ENCODE results near the gene APH1B. TPM values are rescaled to one million over a fixed set of nuclear protein-coding genes. Genes with fewer than 3 reads are reported as not detected.
A peak's percentile ranks its signal among the peaks of the same experiment; 100 is the strongest.

The APH1B gene
- total and polyA plus RNA-seq, 8 donors = 24.0 to 32.2 (median 29.4) TPM

GRCh38 chr15:63292241-63292640 is 14.8 kb downstream of the APH1B start:
- H3K4me3 ChIP-seq = no peak overlapping the region
- ATAC-seq = no peak
- intact Hi-C loops (cut with DNase I) = loop anchor here in 1 of 2 donors (5.0 kb wide), 1 partner anchor 110 kb away; no protein-coding TSS in a partner anchor
- no peaks in the 10 kb centered on the region for H3K9me3 ChIP-seq
- TF ChIP-seq CTCF (IDR thresholded peaks at IDR 0.05) = no peak
- H3K36me3 ChIP-seq = peaks cover 0 to 6% of the 10 kb centered on the region in 2 donors
- no peaks in the 10 kb centered on the region for H3K27me3 ChIP-seq
- peak overlapping the region in 1 of 2 donors; percentile 64 for H3K27ac ChIP-seq
- peaks cover 0 to 78% of the 10 kb centered on the region in 2 donors for H3K4me1 ChIP-seq
- no peak for DNase-seq

GRCh38 chr15:63292771-63293170 is 15.4 kb downstream of the APH1B start:
- peaks cover 0 to 8% of the 10 kb centered on the region in 2 donors for H3K36me3 ChIP-seq
- ATAC-seq = peak; percentile 43
- H3K9me3 ChIP-seq = no peaks in the 10 kb centered on the region
- TF ChIP-seq CTCF (IDR thresholded peaks at IDR 0.05) = no peak
- H3K27ac ChIP-seq = peak overlapping the region in 1 of 2 donors; percentile 64
- no peak overlapping the region for H3K4me3 ChIP-seq
- H3K27me3 ChIP-seq = no peaks in the 10 kb centered on the region
- no peak for DNase-seq
- intact Hi-C loops (cut with DNase I) = loop anchor here in 1 of 2 donors (5.0 kb wide), 1 partner anchor 110 kb away; no protein-coding TSS in a partner anchor
- peaks cover 0 to 73% of the 10 kb centered on the region in 2 donors for H3K4me1 ChIP-seq

- ATAC-seq = peak; percentile 40
- peak overlapping the region in 1 of 2 donors; percentile 69 for H3K27ac ChIP-seq
- H3K4me3 ChIP-seq = no peak overlapping the region
- intact Hi-C loops (cut with DNase I) = loop anchor here in 1 of 2 donors (5.0 kb wide), 1 partner anchor 108 kb away; no protein-coding TSS in a partner anchor
- no peaks in the 10 kb centered on the region for H3K9me3 ChIP-seq
- DNase-seq = peak in 1 of 4 donors; percentile 41
- H3K4me1 ChIP-seq = peaks cover 0 to 62% of the 10 kb centered on the region in 2 donors
- H3K27me3 ChIP-seq = no peaks in the 10 kb centered on the region
- peaks cover 0 to 14% of the 10 kb centered on the region in 2 donors for H3K36me3 ChIP-seq
- TF ChIP-seq CTCF (IDR thresholded peaks at IDR 0.05) = no peak
Measured at GRCh38 chr15:63294359-63294758, 17.0 kb downstream of the APH1B start.

- Histone ChIP-seq H3K36me3 (peaks cover 0 to 20% of the 10 kb centered on the region in 2 donors), H3K27ac (peak overlapping the region in 1 of 2 donors; percentile 69), H3K27me3 (no peaks in the 10 kb centered on the region), H3K9me3 (no peaks in the 10 kb centered on the region), H3K4me1 (peaks cover 0 to 62% of the 10 kb centered on the region in 2 donors), H3K4me3 (no peak overlapping the region)
- intact Hi-C loops (cut with DNase I) = no loop called here
- DNase-seq (no peak), ATAC-seq (no peak)
- TF ChIP-seq CTCF (IDR thresholded peaks at IDR 0.05) = no peak
Measured at GRCh38 chr15:63295341-63295740, 17.9 kb downstream of the APH1B start.

GRCh38 chr15:63296195-63296594 is 18.8 kb downstream of the APH1B start:
- no peak for TF ChIP-seq CTCF (IDR thresholded peaks at IDR 0.05)
- Histone ChIP-seq H3K27ac (no peak overlapping the region), H3K4me3 (no peak overlapping the region), H3K36me3 (peaks cover 0 to 20% of the 10 kb centered on the region in 2 donors), H3K27me3 (no peaks in the 10 kb centered on the region), H3K4me1 (peaks cover 0 to 53% of the 10 kb centered on the region in 2 donors), H3K9me3 (no peaks in the 10 kb centered on the region)
- intact Hi-C loops (cut with DNase I) = no loop called here
- DNase-seq (no peak), ATAC-seq (no peak)

Data from left lung (tissue), 10 donors.